K562 (cell line): Measurements from ENCODE around the gene DHX8. TPM values are rescaled to one million over a fixed set of nuclear protein-coding genes. Genes with fewer than 3 reads are reported as not detected.
A peak's percentile ranks its signal among the peaks of the same experiment; 100 is the strongest.

Experiments used
- ATAC-seq: fragments of 200-7000 bp; cut with Tn5 transposase; 3 replicates; pipeline ENCODE4 v1.9.1; 2020; ENCODE audit warnings: moderate library complexity
- BruUV-seq: library from RNA; stranded (reverse); fragments of 400-500 nt; replicated peaks from 2 replicates; lab custom pipeline; 2021; lab: Mats Ljungman, UMichigan
- CTCF ChIA-PET: fragments of 300-600 bp; formaldehyde crosslinking; extraction: SDS; loops from one replicate; lab custom pipeline; 2021; ENCODE audit warnings: low intra/inter-chr PET ratio; lab: Yijun Ruan, JAX
- POLR2A ChIA-PET: fragments of 300-600, 350-650 bp; sonication (Branson Sonifier 250); formaldehyde crosslinking; extraction: SDS; loops from one replicate; lab custom pipeline; 2021; ENCODE audit warnings: antibody characterized with exemption, inconsistent platforms; lab: Yijun Ruan, JAX
- DNase-seq, 4 experiments: peaks; one replicate each; pipeline versions ENCODE4 v3.0.0 to v3.0.0-alpha.2; 2011 to 2018; ENCODE audit warnings: low spot score in 3 of 4, mixed read lengths in 3 of 4; ENCODE audit errors: extremely low read depth in 1 of 4
- FAIRE-seq: peaks from 2 replicates; lab custom pipeline; 2011; peaks lifted over from hg19 to GRCh38; lab: Jason Lieb, UNC
- H2AFZ ChIP-seq: 2 replicates; pipeline ENCODE4 v1.6.0; 2011; ENCODE audit warnings: low read depth, low read length, control low read depth, inconsistent platforms
- H3K27ac ChIP-seq: fragments of 200-600 bp; 3 replicates; pipeline ENCODE4 v1.8.0; 2011; ENCODE audit warnings: low read depth, mild to moderate bottlenecking, control low read depth, inconsistent platforms, low read length, moderate library complexity, mixed read lengths; ENCODE audit errors: extremely low read depth
- H3K27me3 ChIP-seq, 2 experiments: fragments of 300-600 bp in 1 of 2; 2 replicates in 1 of 2; 3 replicates in 1 of 2; pipeline versions ENCODE4 v1.6.0 to v1.8.0; 2011; ENCODE audit warnings: inconsistent platforms in 2 of 2, low read length in 2 of 2, mild to moderate bottlenecking in 1 of 2, mixed read lengths in 1 of 2, moderate library complexity in 1 of 2; ENCODE audit not compliant: control insufficient read depth in 2 of 2, insufficient read depth in 2 of 2
- H3K36me3 ChIP-seq: fragments of 300-600 bp; 3 replicates; pipeline ENCODE4 v1.8.0; 2011; ENCODE audit warnings: mild to moderate bottlenecking, low read length, inconsistent platforms; ENCODE audit not compliant: control insufficient read depth, insufficient read depth
- H3K4me1 ChIP-seq, 2 experiments: fragments of 200-600 bp in 1 of 2; replicated peaks in 1 of 2; 2 replicates in 1 of 2; 3 replicates in 1 of 2; pipeline versions ENCODE4 v1.5.1 to v1.8.0; 2011; ENCODE audit warnings: inconsistent platforms in 2 of 2, low read length in 2 of 2, mild to moderate bottlenecking in 1 of 2, mixed read lengths in 1 of 2, moderate library complexity in 1 of 2; ENCODE audit not compliant: control insufficient read depth in 2 of 2, insufficient read depth in 2 of 2
- H3K4me2 ChIP-seq: 2 replicates; pipeline ENCODE4 v1.6.1; 2011; ENCODE audit warnings: low read length, control low read depth, inconsistent platforms, mixed read lengths; ENCODE audit not compliant: insufficient read depth
- H3K4me3 ChIP-seq: fragments of 200-600 bp; sonication (generic), shearing (Covaris generic); 2 replicates; pipeline ENCODE4 v1.5.1; 2016; ENCODE audit warnings: control low read depth, inconsistent platforms
- H3K79me2 ChIP-seq: fragments of 200-600 bp; 3 replicates; pipeline ENCODE4 v1.8.0; 2011; ENCODE audit warnings: low read length, inconsistent platforms; ENCODE audit not compliant: control insufficient read depth, insufficient read depth
- H3K9ac ChIP-seq, 2 experiments: 2 replicates each; pipeline versions ENCODE4 v1.6.0 to v1.6.1; 2011; ENCODE audit warnings: low read depth in 2 of 2, low read length in 2 of 2, control low read depth in 1 of 2, inconsistent platforms in 1 of 2, mild to moderate bottlenecking in 1 of 2, mixed read lengths in 1 of 2; ENCODE audit not compliant: insufficient read depth in 1 of 2
- H3K9me1 ChIP-seq: one replicate; pipeline ENCODE4 v1.6.0; 2011; ENCODE audit warnings: inconsistent platforms, mild to moderate bottlenecking, low read length, moderate library complexity; ENCODE audit not compliant: control insufficient read depth, insufficient read depth
- H3K9me3 ChIP-seq: replicated peaks from 2 replicates; pipeline ENCODE4 v1.5.1; 2011; ENCODE audit warnings: low read depth, low read length, inconsistent platforms; ENCODE audit not compliant: control insufficient read depth, insufficient read depth
- H4K20me1 ChIP-seq: replicated peaks from 2 replicates; pipeline ENCODE4 v1.6.1; 2011; ENCODE audit warnings: low read length, inconsistent platforms, mixed read lengths; ENCODE audit not compliant: control insufficient read depth, insufficient read depth
- ATF3 ChIP-seq, 2 experiments: fragments of 450-650 bp in 1 of 2; sonication (generic) in 1 of 2; formaldehyde crosslinking in 1 of 2; IDR thresholded peaks in 1 of 2; conservative IDR thresholded peaks in 1 of 2; 2 replicates each; pipeline versions ENCODE4 v1.6.1 to v1.8.1; 2016 to 2023; ENCODE audit warnings: mild to moderate bottlenecking in 2 of 2, moderate library complexity in 2 of 2, inconsistent platforms in 1 of 2, missing genetic modification reagents in 1 of 2
- CBX8 ChIP-seq: fragments of 200-600 bp; sonication (generic); IDR thresholded peaks from 2 replicates; pipeline ENCODE4 v1.6.1; 2012; ENCODE audit warnings: borderline replicate concordance, mixed run types, low read depth, mild to moderate bottlenecking, moderate library complexity, mixed read lengths, low read length, control low read depth, inconsistent platforms; ENCODE audit not compliant: poor library complexity, severe bottlenecking; ENCODE audit errors: extremely low read depth
- ELF4 ChIP-seq: fragments of 450-650 bp; formaldehyde crosslinking; IDR thresholded peaks from 2 replicates; pipeline ENCODE4 v1.4.0; 2022; ENCODE audit warnings: missing genetic modification characterization
- ETV1 ChIP-seq: fragments of 450-650 bp; conservative IDR thresholded peaks from 2 replicates; pipeline ENCODE4 v1.6.1; 2016; ENCODE audit warnings: missing genetic modification characterization, control low read depth, low read depth, missing compliant biosample characterization
- FOXO4 ChIP-seq: fragments of 450-650 bp; formaldehyde crosslinking; IDR thresholded peaks from 2 replicates; pipeline ENCODE4 v1.4.0; 2020; ENCODE audit warnings: mild to moderate bottlenecking, moderate library complexity
- GATA2 ChIP-seq: sonication (generic); formaldehyde crosslinking; IDR thresholded peaks from 2 replicates; pipeline ENCODE4 v1.4.0; 2020; ENCODE audit warnings: mild to moderate bottlenecking, missing genetic modification reagents
- HOMEZ ChIP-seq: fragments of 250-450 bp; sonication (Bioruptor Pico); IDR thresholded peaks from 2 replicates; pipeline ENCODE4 v1.4.0; 2020; ENCODE audit warnings: mild to moderate bottlenecking, moderate library complexity
- PHF20 ChIP-seq: fragments of 450-650 bp; IDR thresholded peaks from 2 replicates; pipeline ENCODE4 v1.6.1; 2018; ENCODE audit not compliant: partially characterized antibody
- RBM25 ChIP-seq: fragments of 200-400 bp; formaldehyde crosslinking; IDR thresholded peaks from 2 replicates; pipeline ENCODE4 v1.6.1; 2018; ENCODE audit warnings: low read length, low read depth, moderate library complexity; ENCODE audit not compliant: severe bottlenecking
- SFPQ ChIP-seq: fragments of 200-400 bp; formaldehyde crosslinking; IDR thresholded peaks from 2 replicates; pipeline ENCODE4 v1.6.1; 2017; ENCODE audit warnings: mild to moderate bottlenecking, low read depth, low read length, moderate library complexity
- TCF7 ChIP-seq: sonication (generic); IDR thresholded peaks from 2 replicates; pipeline ENCODE4 v1.6.1; 2016; ENCODE audit warnings: antibody characterized with exemption, borderline replicate concordance
- THRB ChIP-seq: fragments of 450-650 bp; formaldehyde crosslinking; conservative IDR thresholded peaks from 2 replicates; pipeline ENCODE4 v1.4.0; 2022; ENCODE audit warnings: mild to moderate bottlenecking, missing genetic modification characterization
- ZNF24 ChIP-seq: fragments of 450-650 bp; IDR thresholded peaks from 2 replicates; pipeline ENCODE4 v1.6.1; 2016
- WGBS: fragments of 100-300 bp; shearing (Covaris generic); methylation state at CpG from one replicate; pipeline ENCODE4 v1.1.6; 2016; ENCODE audit warnings: low coverage, mixed read lengths; ENCODE audit not compliant: insufficient coverage; ENCODE audit errors: missing lambda C conversion rate; 5-methylcytosine and 5-hydroxymethylcytosine counted together
- in situ Hi-C: fragments of 300-500 bp; cut with MboI; formaldehyde crosslinking; loops from 4 replicates; pipeline ENCODE4 v1.15.0; 2018; ENCODE audit warnings: inconsistent platforms, mixed read lengths
- intact Hi-C: fragments of 100-400 bp; cut with micrococcal nuclease; formaldehyde crosslinking; loops from 2 replicates; pipeline ENCODE4 v1.14.2; 2022
- polyA plus RNA-seq, 8 experiments: library from polyadenylated mRNA; depleted of rRNA in 4 of 8; stranded (reverse) in 5 of 8; unstranded in 3 of 8; fragments of >200 nt; fragmentation: Nextera tagmentation in 2 of 8; fragmentation: Illumina TruSeq in 1 of 8; extraction: Ambion mirVana in 2 of 8; extraction: Trizol in 1 of 8; gene quantifications; 2 replicates each; pipeline versions ENCODE4 v1.2.1 to v1.2.3, GENCODE V29; 2011 to 2014; ENCODE audit warnings: inconsistent platforms in 1 of 8, missing spikeins in 1 of 8
- total RNA-seq, 7 experiments: library from RNA; depleted of rRNA in 6 of 7; stranded (reverse); fragments of >200 nt in 6 of 7; fragmentation: Illumina TruSeq in 2 of 7; extraction: Trizol in 2 of 7; gene quantifications; 2 replicates each; pipeline versions ENCODE4 v1.2.1 to v1.2.3, GENCODE V29; 2011 to 2021; ENCODE audit warnings: low replicate concordance in 1 of 7

The DHX8 gene
- total and polyA plus RNA-seq, 9 of the 15 experiments (the other 6 are each of a cell fraction or from before 2014, with no cell fraction given), result 16.7 to 42.5 (median 25.6) TPM

GRCh38 chr17:43572368-43572980, 88.7 kb downstream of the DHX8 start:
- ChIA-PET CTCF (interaction anchor here (0.7 kb wide), 1 partner anchor 52 kb away, joined by 3 read pairs; no protein-coding TSS in a partner anchor), POLR2A (interaction anchor here (0.6 to 1.2 kb wide), 2 partner anchors 8 to 1031 kb away, joined by 3 read pairs; no protein-coding TSS in a partner anchor)
- WGBS, result 12% methylated on average over 5 of the region's 5 CpGs
- BruUV-seq, result no TSS peak
- Histone ChIP-seq H3K4me1 (no peaks in the 10 kb centered on the region), H3K79me2 (no peaks in the 10 kb centered on the region), H2AFZ (no peak overlapping the region), H3K9ac (no peak overlapping the region), H3K4me3 (no peak overlapping the region), H3K4me2 (no peak overlapping the region), H3K27me3 (no peaks in the 10 kb centered on the region), H3K27ac (no peak overlapping the region), H3K9me3 (no peaks in the 10 kb centered on the region), H3K36me3 (no peaks in the 10 kb centered on the region), H4K20me1 (no peaks in the 10 kb centered on the region), H3K9me1 (no peaks in the 10 kb centered on the region)
- DNase-seq, result peak; percentile 16 to 51 (median 40)
- intact Hi-C loops, result no loop called here
- no peak for FAIRE-seq
- ATAC-seq, result 0 out of 3 replicates have a peak, but pooled peaks have one; percentile 31
- in situ Hi-C loops, result no loop called here
- TF ChIP-seq HOMEZ (CRISPR knock-in tag) (no peak), RBM25 (peak; percentile 10), FOXO4 (CRISPR knock-in tag) (no peak), GATA2 (peak; percentile 47), CBX8 (no peak), ETV1 (tag) (no peak), ZNF24 (peak; percentile 85), ATF3 (IDR thresholded peaks at IDR 0.05) (peak; percentile 7; the same call in 1 of the 2 replicates), ATF3 (CRISPR knock-in tag; conservative IDR thresholded peaks at IDR 0.05) (no peak), TCF7 (peak; percentile 95; the same call in 1 of the 2 replicates), ELF4 (CRISPR knock-in tag) (no peak), THRB (CRISPR knock-in tag) (no peak), PHF20 (no peak), SFPQ (no peak)
